RWPE2 (cell line): ENCODE measurements around the gene ABCC4.
A peak's percentile ranks its signal among the peaks of the same experiment; 100 is the strongest.
"Not testable (repeated sequence)": the region's sequence is repeated elsewhere in the genome, so short reads cannot be mapped to it uniquely, and the experiment has no call there.

Source experiments
- ATAC-seq: fragments of 200-7000 bp; cut with Tn5 transposase; 3 replicates; pipeline ENCODE4 v1.9.1; 2021; ENCODE audit warnings: low read depth
- DNase-seq: peaks from one replicate; pipeline ENCODE4 v3.0.0-alpha.2; 2020; ENCODE audit warnings: low spot score
- H3K27ac ChIP-seq: fragments of 450-650 bp; 2 replicates; pipeline ENCODE4 v1.5.1; 2017; ENCODE audit warnings: mild to moderate bottlenecking; ENCODE audit not compliant: poor library complexity, severe bottlenecking
- H3K27me3 ChIP-seq: fragments of 250-450 bp; sonication (Bioruptor Pico); 2 replicates; pipeline ENCODE4 v1.5.1; 2021; ENCODE audit warnings: mild to moderate bottlenecking, moderate library complexity; ENCODE audit not compliant: insufficient read depth, poor library complexity, severe bottlenecking
- H3K36me3 ChIP-seq: fragments of 250-450 bp; sonication (Bioruptor Pico); 2 replicates; pipeline ENCODE4 v1.5.1; 2020; ENCODE audit warnings: low read depth, mild to moderate bottlenecking, moderate library complexity
- H3K4me1 ChIP-seq: fragments of 250-450 bp; sonication (Bioruptor Pico); 2 replicates; pipeline ENCODE4 v1.5.1; 2021; ENCODE audit warnings: mild to moderate bottlenecking, moderate library complexity; ENCODE audit not compliant: insufficient read depth, poor library complexity, severe bottlenecking
- H3K4me3 ChIP-seq: fragments of 250-450 bp; sonication (Bioruptor Pico); 2 replicates; pipeline ENCODE4 v1.5.1; 2021; ENCODE audit warnings: mild to moderate bottlenecking, moderate library complexity; ENCODE audit not compliant: severe bottlenecking
- H3K9me3 ChIP-seq: fragments of 250-450 bp; sonication (Bioruptor Pico); 2 replicates; pipeline ENCODE4 v1.5.1; 2021; ENCODE audit warnings: mild to moderate bottlenecking, moderate library complexity; ENCODE audit not compliant: severe bottlenecking
- CTCF ChIP-seq: fragments of 450-650 bp; IDR thresholded peaks from one replicate; pipeline ENCODE4 v1.5.1; 2017; ENCODE audit warnings: mild to moderate bottlenecking, moderate library complexity; ENCODE audit not compliant: poor library complexity, severe bottlenecking

ABCC4 gene

GRCh38 chr13:95289020-95289444 is 12.2 kb downstream of the ABCC4 start:
- Histone ChIP-seq H3K4me3 (no peak overlapping the region), H3K27me3 (no peaks in the 10 kb centered on the region), H3K9me3 (no peaks in the 10 kb centered on the region), H3K36me3 (no peaks in the 10 kb centered on the region), H3K4me1 (no peaks in the 10 kb centered on the region), H3K27ac (no peak overlapping the region)
- DNase-seq (no peak), ATAC-seq (no peak)
- TF ChIP-seq CTCF, result no peak

GRCh38 chr13:95284436-95284835 is 16.8 kb downstream of the ABCC4 start:
- no peaks in the 10 kb centered on the region for H3K9me3 ChIP-seq
- H3K4me1 ChIP-seq, result no peaks in the 10 kb centered on the region
- no peaks in the 10 kb centered on the region for H3K27me3 ChIP-seq
- DNase-seq (no peak), ATAC-seq (no peak)
- H3K36me3 ChIP-seq, result no peaks in the 10 kb centered on the region
- TF ChIP-seq CTCF, result no peak
- no peak overlapping the region for H3K4me3 ChIP-seq
- no peak overlapping the region for H3K27ac ChIP-seq

GRCh38 chr13:95279016-95279415 is 22.2 kb downstream of the ABCC4 start:
- no peak overlapping the region for H3K4me3 ChIP-seq
- no peak overlapping the region for H3K27ac ChIP-seq
- ATAC-seq (no peak), DNase-seq (no peak)
- no peaks in the 10 kb centered on the region for H3K9me3 ChIP-seq
- no peaks in the 10 kb centered on the region for H3K36me3 ChIP-seq
- H3K4me1 ChIP-seq, result peaks cover 11% of the 10 kb centered on the region
- H3K27me3 ChIP-seq, result no peaks in the 10 kb centered on the region
- TF ChIP-seq CTCF, result no peak

GRCh38 chr13:95276037-95276505 is 25.2 kb downstream of the ABCC4 start:
- TF ChIP-seq CTCF, result no peak
- DNase-seq, result no peak
- no peak overlapping the region for H3K4me3 ChIP-seq
- H3K9me3 ChIP-seq, result no peaks in the 10 kb centered on the region
- no peaks in the 10 kb centered on the region for H3K27me3 ChIP-seq
- no peak; the same call in 2 of the 3 replicates for ATAC-seq
- H3K27ac ChIP-seq, result peak overlapping the region; percentile 45
- no peaks in the 10 kb centered on the region for H3K36me3 ChIP-seq
- peaks cover 11% of the 10 kb centered on the region for H3K4me1 ChIP-seq

GRCh38 chr13:95275322-95276036 is 25.8 kb downstream of the ABCC4 start:
- no peaks in the 10 kb centered on the region for H3K27me3 ChIP-seq
- no peaks in the 10 kb centered on the region for H3K9me3 ChIP-seq
- H3K4me1 ChIP-seq, result peaks cover 11% of the 10 kb centered on the region
- DNase-seq, result no peak
- no peaks in the 10 kb centered on the region for H3K36me3 ChIP-seq
- peak; percentile 53; the same call in 2 of the 3 replicates for ATAC-seq
- H3K27ac ChIP-seq, result peak overlapping the region; percentile 45
- H3K4me3 ChIP-seq, result no peak overlapping the region
- no peak for TF ChIP-seq CTCF

- H3K4me1 ChIP-seq, result peaks cover 14% of the 10 kb centered on the region
Observed at GRCh38 chr13:95273592-95274132, 27.6 kb downstream of the ABCC4 start.

GRCh38 chr13:95272076-95272475 is 29.2 kb downstream of the ABCC4 start:
- H3K4me1 ChIP-seq, result peaks cover 29% of the 10 kb centered on the region
- not testable (repeated sequence) for H3K27ac ChIP-seq, DNase-seq, H3K27me3 ChIP-seq, H3K4me3 ChIP-seq, H3K36me3 ChIP-seq, H3K9me3 ChIP-seq, ATAC-seq

More at GRCh38 chr13:95273592-95274132, 27.6 kb downstream of the ABCC4 start:
- not testable (repeated sequence) for H3K4me3 ChIP-seq, DNase-seq, H3K27ac ChIP-seq, H3K9me3 ChIP-seq, H3K27me3 ChIP-seq, H3K36me3 ChIP-seq, ATAC-seq
